ENCODE data around the gene KLHDC7B.
"Not testable (repeated sequence)": the region's sequence is repeated elsewhere in the genome, so short reads cannot be mapped to it uniquely, and the experiment has no call there.

The KLHDC7B gene

DNA sequence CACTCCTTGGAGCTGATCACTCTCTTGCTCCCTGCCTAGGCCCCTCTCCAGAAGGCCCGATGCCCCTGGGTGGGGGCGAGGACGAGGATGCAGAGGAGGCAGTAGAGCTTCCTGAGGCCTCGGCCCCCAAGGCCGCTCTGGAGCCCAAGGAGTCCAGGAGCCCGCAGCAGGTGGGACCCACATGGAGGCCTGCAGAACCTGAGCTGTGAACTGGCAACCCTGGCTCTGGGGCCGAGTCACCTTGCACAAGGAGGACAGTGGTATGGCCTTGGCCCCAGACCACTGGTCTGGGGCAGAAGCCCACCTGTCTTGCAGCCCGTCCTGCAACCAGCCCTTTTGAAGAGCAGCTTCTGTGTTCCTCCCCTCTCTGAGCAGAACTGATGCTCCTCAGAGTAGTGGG, 26.5 kb upstream of the KLHDC7B start:
- TF ChIP-seq, protein P1, sequence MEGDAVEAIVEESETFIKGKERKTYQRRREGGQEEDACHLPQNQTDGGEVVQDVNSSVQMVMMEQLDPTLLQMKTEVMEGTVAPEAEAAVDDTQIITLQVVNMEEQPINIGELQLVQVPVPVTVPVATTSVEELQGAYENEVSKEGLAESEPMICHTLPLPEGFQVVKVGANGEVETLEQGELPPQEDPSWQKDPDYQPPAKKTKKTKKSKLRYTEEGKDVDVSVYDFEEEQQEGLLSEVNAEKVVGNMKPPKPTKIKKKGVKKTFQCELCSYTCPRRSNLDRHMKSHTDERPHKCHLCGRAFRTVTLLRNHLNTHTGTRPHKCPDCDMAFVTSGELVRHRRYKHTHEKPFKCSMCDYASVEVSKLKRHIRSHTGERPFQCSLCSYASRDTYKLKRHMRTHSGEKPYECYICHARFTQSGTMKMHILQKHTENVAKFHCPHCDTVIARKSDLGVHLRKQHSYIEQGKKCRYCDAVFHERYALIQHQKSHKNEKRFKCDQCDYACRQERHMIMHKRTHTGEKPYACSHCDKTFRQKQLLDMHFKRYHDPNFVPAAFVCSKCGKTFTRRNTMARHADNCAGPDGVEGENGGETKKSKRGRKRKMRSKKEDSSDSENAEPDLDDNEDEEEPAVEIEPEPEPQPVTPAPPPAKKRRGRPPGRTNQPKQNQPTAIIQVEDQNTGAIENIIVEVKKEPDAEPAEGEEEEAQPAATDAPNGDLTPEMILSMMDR (conservative IDR thresholded peaks at IDR 0.05): no peak
- TF ChIP-seq ZFX (IDR thresholded peaks at IDR 0.05): no peak
- no peak overlapping the region for H3K27ac ChIP-seq

GRCh38 chr22:50520184-50520583, 25.5 kb upstream of the KLHDC7B start:
- H3K27ac ChIP-seq: not testable (repeated sequence)

DNA sequence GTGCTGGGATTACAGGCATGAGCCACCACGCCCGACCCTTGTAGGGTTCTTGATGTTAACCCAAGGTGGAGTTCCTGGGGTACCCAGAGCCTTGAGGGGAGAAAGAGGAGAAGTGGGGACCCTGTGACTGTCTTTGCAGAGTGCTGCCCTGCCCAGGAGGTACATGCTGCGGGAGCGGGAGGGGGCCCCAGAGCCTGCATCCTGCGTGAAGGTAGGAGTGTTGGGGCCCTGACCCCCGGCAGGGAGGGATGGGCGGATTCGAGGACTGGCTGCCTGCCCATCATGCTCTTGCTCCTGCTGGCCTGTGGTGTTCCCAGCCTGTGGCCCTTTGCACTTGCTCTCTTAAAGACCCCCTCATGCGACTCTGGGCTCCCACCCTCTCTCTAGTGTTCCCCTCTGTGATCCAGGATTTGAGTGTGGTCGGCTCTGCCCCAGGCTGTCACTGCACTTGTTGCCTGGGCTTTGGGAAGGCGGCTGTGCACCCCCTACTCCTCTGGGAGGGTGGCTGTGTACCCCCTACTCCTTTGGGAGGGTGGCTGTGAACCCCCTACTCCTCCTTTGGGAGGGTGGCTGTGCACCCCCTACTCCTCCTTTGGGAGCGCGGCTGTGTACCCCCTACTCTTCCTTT, 24.8 kb upstream of the KLHDC7B start:
- TF ChIP-seq ZFX (IDR thresholded peaks at IDR 0.05): no peak
- TF ChIP-seq, protein P1 (conservative IDR thresholded peaks at IDR 0.05): no peak
- no peak overlapping the region for H3K27ac ChIP-seq

- TF ChIP-seq ZFX (IDR thresholded peaks at IDR 0.05): no peak
- TF ChIP-seq, protein P1 (conservative IDR thresholded peaks at IDR 0.05): no peak
- H3K27ac ChIP-seq: no peak overlapping the region
These were observed 24.0 kb upstream of the KLHDC7B start for GRCh38 chr22:50521710-50522109.

GRCh38 chr22:50522208-50522805, 23.4 kb upstream of the KLHDC7B start:
- H3K27ac ChIP-seq: no peak overlapping the region
- TF ChIP-seq, protein P1 (conservative IDR thresholded peaks at IDR 0.05): no peak
- TF ChIP-seq ZFX (IDR thresholded peaks at IDR 0.05): no peak

GRCh38 chr22:50522806-50523438, 22.8 kb upstream of the KLHDC7B start:
- no peak for TF ChIP-seq ZFX (IDR thresholded peaks at IDR 0.05)
- TF ChIP-seq, protein P1 (conservative IDR thresholded peaks at IDR 0.05): no peak
- no peak overlapping the region for H3K27ac ChIP-seq

DNA sequence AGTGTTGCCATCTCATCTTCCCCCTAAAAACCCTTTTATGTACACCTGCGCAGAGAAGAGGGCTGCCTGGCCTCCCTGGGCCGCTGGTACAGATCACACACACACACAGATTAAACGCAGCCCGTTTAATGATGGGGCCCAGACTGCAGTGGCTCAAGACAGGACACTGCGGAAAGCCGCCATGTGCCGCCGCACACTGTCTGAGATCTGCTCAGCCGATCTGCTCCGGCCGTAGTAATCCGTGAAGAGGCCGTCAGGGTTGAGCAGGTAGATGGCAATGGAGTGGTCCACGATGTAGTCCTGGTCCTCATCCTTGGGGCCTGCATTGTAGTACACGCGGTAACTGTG, 22.3 kb upstream of the KLHDC7B start:
- TF ChIP-seq, protein P1 (conservative IDR thresholded peaks at IDR 0.05): no peak
- no peak for TF ChIP-seq ZFX (IDR thresholded peaks at IDR 0.05)
- peak overlapping the region; percentile 98; the same call in 1 of the 2 replicates for H3K27ac ChIP-seq

All from C4-2B (cell line).